Stimulated activated CD4-positive, alpha-beta T cell treated with anti-CD3 and anti-CD28 coated beads, Interleukin-2, amount 100 ng/mL, for 4 hours (primary cell): Measurements from ENCODE around the gene ZNF135.

Source experiments
- DNase-seq: peaks from one replicate; pipeline ENCODE4 v3.0.0-alpha.2; 2020; ENCODE audit warnings: low read depth

The ZNF135 gene

DNA sequence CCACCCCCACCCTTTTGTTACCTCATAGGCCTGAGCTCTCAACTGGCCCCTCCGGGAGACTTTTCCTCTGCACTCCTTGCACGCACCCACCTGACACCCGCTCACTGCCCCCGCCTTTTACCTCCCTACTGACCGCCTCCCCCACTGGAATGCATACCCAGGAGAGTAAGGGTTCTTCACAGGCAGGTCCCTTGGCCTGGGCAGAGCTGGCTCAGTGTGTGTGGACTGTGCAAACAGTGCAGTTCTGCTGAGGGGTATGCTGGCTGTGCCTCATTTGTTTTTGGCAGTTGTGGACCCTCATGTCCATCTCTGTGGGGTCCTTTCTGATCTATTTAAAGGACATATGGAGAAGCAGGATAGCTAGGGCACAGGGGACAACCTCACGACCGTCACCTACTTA lies 34.0 kb downstream of the ZNF135 start:
- DNase-seq = no peak

DNA sequence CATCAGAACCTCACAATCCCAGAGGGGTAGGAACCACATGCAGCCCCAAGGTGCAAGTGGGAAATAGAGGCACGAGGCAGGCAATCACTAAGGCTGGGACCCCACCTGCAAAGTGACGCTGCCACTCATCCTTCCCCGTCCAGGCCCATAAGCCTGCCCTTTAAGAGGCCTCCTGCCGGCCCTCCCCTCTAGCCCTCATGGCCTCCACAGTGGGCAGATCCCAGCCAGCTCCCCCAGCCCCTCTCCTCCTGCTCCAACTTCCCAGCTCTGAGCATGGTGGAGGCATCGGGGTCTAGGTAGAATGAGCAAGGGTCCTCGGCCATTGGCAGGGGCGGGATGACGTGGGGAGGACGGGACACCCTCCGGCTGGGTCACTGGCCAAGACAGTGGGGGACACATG lies 36.2 kb downstream of the ZNF135 start:
- no peak for DNase-seq

DNA sequence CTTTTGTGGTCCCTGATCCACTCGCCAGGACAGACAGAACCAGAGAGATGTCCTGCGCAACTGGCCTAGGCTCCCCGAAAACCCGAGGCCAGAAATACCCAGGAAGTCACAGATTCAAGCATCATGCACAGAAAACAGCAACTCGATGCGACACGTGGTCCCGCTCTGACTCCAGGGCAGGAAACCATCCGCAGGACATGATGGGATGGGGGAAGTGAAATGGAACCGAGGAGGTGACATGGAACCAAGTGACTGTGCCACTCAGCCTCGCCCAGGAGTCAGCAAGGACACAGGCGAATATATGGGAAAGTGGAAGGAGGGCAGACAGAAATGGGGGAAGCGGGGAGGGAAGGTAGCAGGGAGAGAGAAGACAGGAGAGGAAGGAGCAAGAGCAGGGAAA lies 37.8 kb downstream of the ZNF135 start:
- DNase-seq = no peak

DNA sequence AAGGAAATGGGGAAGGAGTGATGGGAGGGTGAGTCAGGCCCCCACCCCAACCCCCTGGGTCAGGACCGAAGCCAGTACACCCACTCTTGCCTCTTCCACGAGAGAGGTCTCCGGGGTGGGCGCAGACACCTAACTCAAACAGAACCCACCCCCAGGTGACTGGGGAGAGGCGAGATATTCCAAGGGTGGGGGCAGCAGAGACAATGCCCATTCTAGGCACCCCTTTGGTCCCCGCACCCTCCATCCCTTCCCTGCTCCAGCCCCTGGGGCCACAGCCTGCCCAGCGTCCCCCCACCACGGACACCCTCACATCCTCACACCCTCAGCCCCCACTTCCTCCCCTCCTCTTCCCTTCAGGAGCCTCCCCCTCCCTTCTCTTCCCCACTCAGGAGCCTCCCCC lies 38.3 kb downstream of the ZNF135 start:
- DNase-seq = no peak

DNA sequence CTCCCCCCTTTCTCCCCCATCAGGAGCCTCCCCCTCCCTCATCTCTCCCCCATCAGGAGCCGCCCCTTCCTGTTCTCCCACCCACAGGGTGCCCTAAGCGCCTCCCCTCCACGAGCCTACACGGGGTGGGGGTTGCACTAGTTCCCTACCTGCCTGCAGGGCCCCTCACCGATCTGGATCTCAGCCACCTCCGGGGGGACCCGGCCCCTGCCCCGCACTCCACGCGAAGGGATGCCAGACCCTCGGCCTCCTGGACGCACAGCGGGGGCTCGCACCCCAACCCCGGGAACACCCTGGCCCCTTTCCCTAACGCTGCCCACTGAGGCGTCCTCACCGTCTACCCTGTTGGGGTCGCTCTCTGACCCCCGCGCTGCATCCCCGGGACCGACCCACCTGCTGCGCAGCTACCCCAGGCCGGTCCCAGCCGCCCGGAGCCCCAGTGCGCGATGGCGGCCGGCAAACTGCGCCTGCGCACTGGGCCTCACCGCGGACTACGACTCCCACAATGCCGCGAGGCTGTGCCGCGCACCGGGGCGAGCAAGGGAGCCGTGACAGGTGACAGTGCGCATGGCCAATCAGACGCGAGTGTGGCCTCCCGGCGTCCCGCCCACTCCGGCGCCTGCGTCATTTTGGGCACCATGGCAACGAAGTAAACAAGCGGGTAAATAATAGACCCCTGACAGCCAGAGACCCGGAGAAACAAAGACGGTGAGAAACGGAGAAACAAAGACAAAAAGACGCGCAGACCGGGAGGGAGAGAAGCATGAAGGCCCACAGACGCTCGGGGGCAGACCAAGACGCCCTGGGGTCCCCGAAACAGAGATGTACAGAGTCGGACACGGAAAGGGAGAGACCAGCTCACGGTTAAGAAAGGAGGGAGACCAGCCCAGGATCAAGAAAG lies 38.9 kb downstream of the ZNF135 start, which contains the start of gene ZSCAN18:
ZSCAN18 (minus strand) TSS at position 451 of the 901 bp plus-strand sequence. CDS start 7,964 bp downstream, outside the sequence.
- DNase-seq = peak; percentile 95

DNA sequence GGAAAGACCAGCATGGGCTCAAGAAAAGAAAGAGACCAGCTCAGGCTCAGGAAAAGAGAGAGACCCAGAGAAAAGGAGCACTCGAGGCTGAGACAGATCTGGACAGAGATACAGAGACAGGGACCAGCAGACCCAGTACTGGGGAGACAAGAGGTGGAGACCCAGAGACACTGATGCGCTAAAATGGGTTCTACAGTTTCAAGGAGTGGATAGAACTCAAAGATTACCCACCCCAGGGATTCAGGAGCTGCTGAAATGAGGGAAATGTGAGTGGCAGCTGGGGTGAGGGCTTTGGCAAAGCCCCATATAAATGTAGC lies 39.6 kb downstream of the ZNF135 start:
- DNase-seq = no peak

DNA sequence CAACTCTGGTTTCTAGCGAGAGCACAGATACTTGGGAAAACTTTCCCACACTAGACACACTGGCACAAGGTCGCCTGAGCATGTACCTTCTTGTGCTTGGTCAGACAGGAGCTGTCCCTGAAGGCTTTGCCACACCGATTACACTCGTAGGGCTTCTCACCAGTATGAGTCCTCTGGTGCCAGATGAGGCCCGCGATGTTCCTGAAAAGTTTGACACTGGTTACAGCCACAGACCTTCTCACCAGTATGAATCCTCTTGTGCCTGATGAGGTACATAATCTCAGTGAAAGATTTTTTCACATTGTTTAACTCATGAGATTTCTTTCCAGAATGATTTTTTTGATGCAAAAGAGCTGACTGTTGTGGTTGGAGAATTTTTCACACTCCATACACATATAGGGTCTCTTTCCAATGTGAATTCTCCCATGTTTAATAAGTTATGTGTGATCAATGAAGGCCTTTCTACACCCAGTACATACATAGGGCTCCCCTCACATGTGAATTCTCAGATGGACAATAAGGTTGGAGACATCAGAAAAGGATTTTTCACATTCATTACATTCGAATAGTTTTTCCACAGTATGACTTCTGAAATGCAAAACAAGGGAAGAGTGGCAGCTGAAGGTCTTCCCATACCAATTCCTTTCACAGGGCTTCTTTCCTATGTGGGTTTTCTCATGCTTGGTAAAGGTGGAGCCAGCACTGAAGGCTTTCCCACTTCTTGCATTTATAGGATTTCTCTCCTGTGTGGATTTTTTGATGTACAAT lies 48.9 kb downstream of the ZNF135 start:
- DNase-seq = no peak

DNA sequence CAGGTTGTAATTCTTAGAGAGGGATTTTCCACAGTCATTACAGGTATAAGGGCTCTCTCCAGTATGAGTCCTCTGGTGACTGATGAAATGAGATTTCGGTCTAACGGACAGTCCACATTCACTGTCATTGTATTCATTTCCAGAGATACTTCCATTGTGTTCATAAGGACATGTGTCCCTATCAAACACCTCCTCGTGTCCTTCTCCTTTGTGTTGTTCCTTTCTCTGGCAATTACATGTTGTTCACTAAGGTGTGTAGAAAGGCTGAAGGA lies 49.4 kb downstream of the ZNF135 start:
- no peak for DNase-seq

DNA sequence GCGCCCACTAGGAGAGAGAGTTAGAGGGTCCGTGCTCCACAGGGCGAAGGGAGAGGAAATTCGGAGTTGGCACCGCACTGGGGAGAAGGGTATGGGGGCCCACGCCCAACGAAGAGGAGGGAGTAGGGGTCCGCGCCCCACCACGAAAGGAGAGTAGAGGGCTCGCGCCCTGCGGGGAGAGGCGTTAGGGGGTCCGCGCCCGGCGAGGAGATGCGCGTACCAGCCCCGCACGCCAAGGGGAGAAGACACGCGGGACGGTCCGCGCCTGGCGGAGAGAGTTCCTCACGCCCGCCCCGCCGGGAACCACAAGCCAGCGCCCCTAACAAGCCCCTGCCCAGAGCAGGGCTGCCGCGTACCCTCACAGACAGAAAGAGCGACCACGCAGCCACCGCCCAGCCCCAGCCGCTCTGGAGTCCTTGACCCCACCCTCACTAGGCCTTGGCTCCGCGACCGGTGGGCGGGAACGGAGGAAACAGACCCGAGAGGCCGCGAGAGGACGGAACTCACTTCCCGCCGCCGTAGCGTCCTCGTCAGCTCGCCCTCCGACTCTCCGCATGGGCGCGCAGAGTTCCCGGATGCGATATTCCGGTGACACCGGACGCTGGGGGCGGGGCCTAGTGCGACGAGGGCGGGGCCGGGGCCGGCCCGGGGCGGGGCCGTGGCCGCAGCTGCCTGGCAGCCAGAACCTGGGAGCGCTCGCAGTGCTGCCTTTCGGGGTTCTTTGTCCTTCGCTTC lies 58.9 kb downstream of the ZNF135 start:
- no peak for DNase-seq

DNA sequence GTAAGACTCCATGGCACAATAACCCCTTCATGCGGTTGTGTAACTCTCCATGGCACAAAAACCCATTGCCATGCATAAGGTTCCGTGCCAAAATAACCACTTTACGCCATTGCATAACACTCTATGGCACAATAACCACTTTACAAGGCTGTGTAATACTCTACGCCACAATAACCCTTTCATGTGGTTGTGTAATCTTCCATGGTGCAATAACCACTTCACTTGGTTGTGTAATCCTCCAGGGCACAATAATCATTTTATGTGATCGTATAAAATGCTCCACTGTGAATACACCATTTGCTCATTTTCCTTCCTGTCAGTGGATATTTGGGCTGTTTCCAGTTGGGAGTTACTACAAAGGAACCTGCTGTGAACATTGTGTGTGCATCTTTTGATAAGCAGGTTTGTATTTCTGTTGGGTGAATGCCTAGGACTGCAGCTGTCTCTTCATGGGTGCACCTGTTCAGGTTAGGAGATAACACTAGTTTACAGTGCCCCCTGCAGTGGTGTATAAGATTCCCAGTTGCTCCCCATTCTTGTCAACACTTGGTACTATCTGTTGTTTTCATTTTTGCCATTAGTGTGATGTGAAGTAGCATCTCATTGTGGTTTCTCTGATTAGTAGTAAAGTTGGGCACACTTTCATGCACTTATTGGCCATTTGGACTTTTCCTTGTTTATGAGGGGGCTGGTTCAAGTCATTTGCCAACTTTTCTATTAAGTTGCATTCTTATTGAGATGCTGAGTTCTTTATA lies 60.1 kb downstream of the ZNF135 start:
- no peak for DNase-seq
